ENCODE results near the gene SCUBE1. TPM values are rescaled to one million over a fixed set of nuclear protein-coding genes. Genes with fewer than 3 reads are reported as not detected.

SCUBE1 gene
- total and polyA plus RNA-seq, 7 experiments from 2014 or later: 0.11 to 0.27 (median 0.19) TPM; not detected in 4

DNA sequence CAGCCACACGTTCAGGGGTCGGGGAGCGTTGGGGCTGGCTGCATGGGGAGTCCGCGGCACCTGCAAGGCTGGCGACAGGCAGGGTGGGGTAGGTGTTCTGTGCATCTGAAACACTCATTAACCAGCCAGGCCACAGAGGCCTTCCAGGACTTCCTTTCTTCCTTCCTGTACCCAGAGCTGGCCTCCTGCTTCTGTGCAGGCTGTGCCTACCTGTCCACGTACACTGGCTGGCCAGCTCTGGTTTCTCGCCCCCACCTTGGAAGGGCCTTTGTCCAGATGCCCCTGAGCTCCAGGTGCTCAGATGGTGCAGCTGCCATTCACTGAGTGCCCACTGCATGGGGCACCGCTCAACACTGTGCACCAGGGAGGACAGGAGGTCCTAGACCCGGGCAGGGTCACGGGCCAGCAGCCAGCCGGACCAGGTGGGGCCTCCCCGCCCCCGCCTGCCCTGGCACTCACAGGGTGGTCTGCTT is 172.1 kb downstream of the SCUBE1 start:
- Mint-ChIP-seq H3K4me1 (peaks cover 0 to 6% (median 0%) of the 10 kb centered on the region in 7 donors), H3K9me3 (no peaks in the 10 kb centered on the region), H3K4me3 (no peak overlapping the region), H3K27ac (peak overlapping the region in 2 of 9 donors; percentile 39 to 46), H3K36me3 (peaks cover 0 to 12% (median 6%) of the 10 kb centered on the region in 5 donors), H3K27me3 (no peaks in the 10 kb centered on the region)
- no peaks in the 10 kb centered on the region for H3K9me3 ChIP-seq (ENCODE audit: control insufficient read depth in 2 of 3, low read length in 3 of 3)
- intact Hi-C loops (cut with micrococcal nuclease): no loop called here
- no peak overlapping the region for H3K27ac ChIP-seq (ENCODE audit: low read depth, low read length)
- DNase-seq (no peak), ATAC-seq (no peak)
- H3K4me3 ChIP-seq (ENCODE audit: low read length): no peak overlapping the region
- POLR2A ChIA-PET: no interaction called here
- H3K4me1 ChIP-seq (ENCODE audit: control insufficient read depth in 2 of 2, insufficient read depth in 2 of 2, low read length in 2 of 2): no peaks in the 10 kb centered on the region
- no peaks in the 10 kb centered on the region for H3K27me3 ChIP-seq (ENCODE audit: control insufficient read depth in 2 of 2, insufficient read depth in 2 of 2, low read length in 2 of 2)
- H3K36me3 ChIP-seq (ENCODE audit: control insufficient read depth in 2 of 3, insufficient read depth in 3 of 3, low read length in 3 of 3): peaks cover 0 to 81% (median 0%) of the 10 kb centered on the region in 3 experiments
- CTCF ChIA-PET: interaction anchor here (0.6 kb wide), 1 partner anchor 30 kb away, joined by 3 read pairs; no protein-coding TSS in a partner anchor

- H3K27ac Mint-ChIP-seq: peak overlapping the region in 2 of 9 donors; percentile 25 to 39
- ATAC-seq: no peak
- H3K9me3 Mint-ChIP-seq: no peaks in the 10 kb centered on the region
- Histone ChIP-seq H3K4me3 (ENCODE audit: low read length) (no peak overlapping the region), H3K9me3 (ENCODE audit: control insufficient read depth in 2 of 3, low read length in 3 of 3) (no peaks in the 10 kb centered on the region), H3K27me3 (ENCODE audit: control insufficient read depth in 2 of 2, insufficient read depth in 2 of 2, low read length in 2 of 2) (no peaks in the 10 kb centered on the region), H3K36me3 (ENCODE audit: control insufficient read depth in 2 of 3, insufficient read depth in 3 of 3, low read length in 3 of 3) (peaks cover 0 to 77% (median 0%) of the 10 kb centered on the region in 3 experiments), H3K4me1 (ENCODE audit: control insufficient read depth in 2 of 2, insufficient read depth in 2 of 2, low read length in 2 of 2) (no peaks in the 10 kb centered on the region), H3K27ac (ENCODE audit: low read depth, low read length) (no peak overlapping the region)
- H3K36me3 Mint-ChIP-seq: peaks cover 0 to 12% (median 6%) of the 10 kb centered on the region in 5 donors
- ChIA-PET CTCF (no interaction called here), POLR2A (no interaction called here)
- H3K4me3 Mint-ChIP-seq: no peak overlapping the region
- no peak for DNase-seq
- intact Hi-C loops (cut with micrococcal nuclease): no loop called here
- peaks cover 0 to 6% (median 0%) of the 10 kb centered on the region in 7 donors for H3K4me1 Mint-ChIP-seq
- no peaks in the 10 kb centered on the region for H3K27me3 Mint-ChIP-seq
Observed at GRCh38 chr22:43170131-43170480, 173.1 kb downstream of the SCUBE1 start.

GRCh38 chr22:43169310-43170130 is 173.7 kb downstream of the SCUBE1 start:
- H3K27ac Mint-ChIP-seq: no peak overlapping the region
- POLR2A ChIA-PET: no interaction called here

DNA sequence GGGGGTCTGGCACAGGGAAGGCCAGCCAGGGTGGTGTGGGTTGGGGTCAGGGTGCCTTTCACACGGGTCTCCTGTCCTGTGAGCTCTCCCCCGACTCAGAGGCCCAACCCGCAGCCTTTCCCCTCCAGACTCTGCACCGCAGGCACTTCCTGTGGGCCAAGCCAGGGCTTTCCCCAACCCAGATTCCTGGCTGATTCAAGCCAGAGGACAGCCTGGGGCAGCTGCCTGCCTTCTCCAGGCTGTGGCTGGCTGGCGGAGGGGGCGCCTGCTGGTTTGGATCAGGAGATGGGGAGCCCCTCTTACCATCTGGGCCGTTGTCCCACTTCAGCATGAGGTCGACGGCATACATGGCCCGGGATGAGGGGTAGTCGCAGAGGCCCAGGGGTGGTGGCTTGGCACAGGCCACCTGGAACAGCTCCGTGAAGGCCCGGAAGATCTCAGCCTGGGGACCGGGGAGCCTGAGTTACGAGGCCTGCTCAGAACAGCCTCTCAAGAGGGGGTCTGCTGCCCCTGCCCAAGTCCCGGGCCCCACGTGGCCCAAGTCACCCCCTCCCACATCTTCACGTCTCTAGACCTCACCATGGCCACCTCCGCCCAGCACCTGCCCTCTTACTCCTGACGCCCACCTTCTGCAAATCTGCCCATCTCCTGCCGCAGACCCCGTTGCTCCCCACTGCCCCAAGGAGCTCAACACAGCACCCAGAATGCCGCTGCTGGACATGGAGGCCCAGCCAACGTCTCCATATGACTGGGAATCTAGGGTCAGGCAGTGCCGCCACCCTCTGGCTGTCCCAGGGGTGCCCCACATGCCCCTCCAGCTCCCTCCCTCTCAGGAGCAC is 174.5 kb downstream of the SCUBE1 start:
- H3K4me3 Mint-ChIP-seq: no peak overlapping the region
- ChIA-PET CTCF (no interaction called here), POLR2A (no interaction called here)
- no peak overlapping the region for H3K27ac ChIP-seq (ENCODE audit: low read depth, low read length)
- H3K36me3 Mint-ChIP-seq: peaks cover 0 to 12% (median 6%) of the 10 kb centered on the region in 5 donors
- no peaks in the 10 kb centered on the region for H3K27me3 ChIP-seq (ENCODE audit: control insufficient read depth in 2 of 2, insufficient read depth in 2 of 2, low read length in 2 of 2)
- no peaks in the 10 kb centered on the region for H3K9me3 Mint-ChIP-seq
- peaks cover 4 to 7% (median 5%) of the 10 kb centered on the region in 7 donors for H3K4me1 Mint-ChIP-seq
- peak overlapping the region in 2 of 9 donors; percentile 12 to 78 for H3K27ac Mint-ChIP-seq
- no peaks in the 10 kb centered on the region for H3K27me3 Mint-ChIP-seq
- H3K4me1 ChIP-seq (ENCODE audit: control insufficient read depth in 2 of 2, insufficient read depth in 2 of 2, low read length in 2 of 2): no peaks in the 10 kb centered on the region
- ATAC-seq (no peak), DNase-seq (no peak)
- intact Hi-C loops (cut with micrococcal nuclease): no loop called here
- H3K36me3 ChIP-seq (ENCODE audit: control insufficient read depth in 2 of 3, insufficient read depth in 3 of 3, low read length in 3 of 3): peaks cover 0 to 63% (median 0%) of the 10 kb centered on the region in 3 experiments
- no peaks in the 10 kb centered on the region for H3K9me3 ChIP-seq (ENCODE audit: control insufficient read depth in 2 of 3, low read length in 3 of 3)
- no peak overlapping the region for H3K4me3 ChIP-seq (ENCODE audit: low read length)

More at GRCh38 chr22:43169310-43170130, 173.7 kb downstream of the SCUBE1 start:
- H3K4me3 ChIP-seq (ENCODE audit: low read length): no peak overlapping the region
- H3K4me1 ChIP-seq (ENCODE audit: control insufficient read depth in 2 of 2, insufficient read depth in 2 of 2, low read length in 2 of 2): no peaks in the 10 kb centered on the region
- H3K27me3 Mint-ChIP-seq: no peaks in the 10 kb centered on the region
- peaks cover 0 to 6% (median 0%) of the 10 kb centered on the region in 7 donors for H3K4me1 Mint-ChIP-seq
- no peak for ATAC-seq
- H3K36me3 ChIP-seq (ENCODE audit: control insufficient read depth in 2 of 3, insufficient read depth in 3 of 3, low read length in 3 of 3): peaks cover 0 to 71% (median 0%) of the 10 kb centered on the region in 3 experiments
- H3K27me3 ChIP-seq (ENCODE audit: control insufficient read depth in 2 of 2, insufficient read depth in 2 of 2, low read length in 2 of 2): no peaks in the 10 kb centered on the region
- H3K4me3 Mint-ChIP-seq: no peak overlapping the region
- CTCF ChIA-PET: no interaction called here
- H3K9me3 Mint-ChIP-seq: no peaks in the 10 kb centered on the region
- intact Hi-C loops (cut with micrococcal nuclease): no loop called here
- peaks cover 0 to 12% (median 6%) of the 10 kb centered on the region in 5 donors for H3K36me3 Mint-ChIP-seq
- no peaks in the 10 kb centered on the region for H3K9me3 ChIP-seq (ENCODE audit: control insufficient read depth in 2 of 3, low read length in 3 of 3)
- DNase-seq: no peak
- no peak overlapping the region for H3K27ac ChIP-seq (ENCODE audit: low read depth, low read length)

DNA sequence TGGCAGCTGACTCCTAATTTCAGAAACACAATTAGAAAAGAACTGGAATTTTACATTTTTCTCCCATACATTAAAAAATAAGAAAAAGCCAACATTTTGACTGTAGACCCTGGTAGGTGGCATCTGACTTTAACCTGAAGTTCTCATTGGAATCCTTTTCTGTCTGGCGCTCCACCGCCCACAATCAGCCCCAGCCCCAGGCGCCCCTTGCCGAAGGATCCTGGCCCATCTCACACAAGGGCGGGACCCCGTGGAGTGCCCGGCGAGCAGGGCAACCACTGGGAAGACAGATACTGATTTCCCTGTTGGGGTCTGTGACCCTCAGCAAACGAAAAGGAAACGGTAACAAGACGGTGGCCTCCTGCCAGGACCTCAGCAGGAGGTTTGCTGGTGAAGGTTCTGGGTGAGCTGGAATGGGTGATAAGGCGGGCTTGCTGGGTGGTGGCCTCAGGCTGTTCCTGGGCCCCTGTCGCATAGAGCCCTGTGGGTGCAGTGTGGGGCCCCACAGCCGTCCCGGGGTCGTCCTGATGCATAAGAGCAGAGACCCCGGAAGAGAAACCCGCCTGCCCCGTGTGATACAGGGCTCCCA is 176.1 kb downstream of the SCUBE1 start:
- no peaks in the 10 kb centered on the region for H3K9me3 Mint-ChIP-seq
- DNase-seq: no peak

GRCh38 chr22:43166132-43166930 is 176.8 kb downstream of the SCUBE1 start:
- Histone ChIP-seq H3K4me1 (ENCODE audit: control insufficient read depth in 2 of 2, insufficient read depth in 2 of 2, low read length in 2 of 2) (no peaks in the 10 kb centered on the region), H3K27ac (ENCODE audit: low read depth, low read length) (no peak overlapping the region), H3K4me3 (ENCODE audit: low read length) (no peak overlapping the region), H3K27me3 (ENCODE audit: control insufficient read depth in 2 of 2, insufficient read depth in 2 of 2, low read length in 2 of 2) (no peaks in the 10 kb centered on the region), H3K36me3 (ENCODE audit: control insufficient read depth in 2 of 3, insufficient read depth in 3 of 3, low read length in 3 of 3) (peaks cover 0 to 52% (median 0%) of the 10 kb centered on the region in 3 experiments), H3K9me3 (ENCODE audit: control insufficient read depth in 2 of 3, low read length in 3 of 3) (no peaks in the 10 kb centered on the region)
- intact Hi-C loops (cut with micrococcal nuclease): no loop called here
- CTCF ChIA-PET: interaction anchor here (0.6 kb wide), 1 partner anchor 19 kb away, joined by 4 read pairs; no protein-coding TSS in a partner anchor
- POLR2A ChIA-PET: no interaction called here
- Mint-ChIP-seq H3K4me1 (peaks cover 4 to 8% (median 6%) of the 10 kb centered on the region in 7 donors), H3K27me3 (no peaks in the 10 kb centered on the region), H3K27ac (no peak overlapping the region), H3K36me3 (peaks cover 0 to 8% (median 3%) of the 10 kb centered on the region in 5 donors), H3K4me3 (no peak overlapping the region), H3K9me3 (no peaks in the 10 kb centered on the region)
- ATAC-seq: no peak
- DNase-seq: no peak

More for the DNA sequence above, 176.1 kb downstream of the SCUBE1 start:
- Histone ChIP-seq H3K36me3 (ENCODE audit: control insufficient read depth in 2 of 3, insufficient read depth in 3 of 3, low read length in 3 of 3) (peaks cover 0 to 59% (median 0%) of the 10 kb centered on the region in 3 experiments), H3K27me3 (ENCODE audit: control insufficient read depth in 2 of 2, insufficient read depth in 2 of 2, low read length in 2 of 2) (no peaks in the 10 kb centered on the region), H3K4me1 (ENCODE audit: control insufficient read depth in 2 of 2, insufficient read depth in 2 of 2, low read length in 2 of 2) (no peaks in the 10 kb centered on the region), H3K27ac (ENCODE audit: low read depth, low read length) (no peak overlapping the region), H3K4me3 (ENCODE audit: low read length) (no peak overlapping the region), H3K9me3 (ENCODE audit: control insufficient read depth in 2 of 3, low read length in 3 of 3) (no peaks in the 10 kb centered on the region)
- ATAC-seq: no peak
- ChIA-PET CTCF (interaction anchor here (0.6 kb wide), 1 partner anchor 20 kb away, joined by 4 read pairs; no protein-coding TSS in a partner anchor), POLR2A (no interaction called here)
- H3K27me3 Mint-ChIP-seq: no peaks in the 10 kb centered on the region
- peaks cover 0 to 8% (median 3%) of the 10 kb centered on the region in 5 donors for H3K36me3 Mint-ChIP-seq
- intact Hi-C loops (cut with micrococcal nuclease): no loop called here
- H3K4me3 Mint-ChIP-seq: no peak overlapping the region
- peaks cover 4 to 8% (median 6%) of the 10 kb centered on the region in 7 donors for H3K4me1 Mint-ChIP-seq
- no peak overlapping the region for H3K27ac Mint-ChIP-seq

Measured in naive thymus-derived CD4-positive, alpha-beta T cell (primary cell).